GM12892 (cell line): ENCODE measurements around the gene GLT1D1.

ENCODE experiments used
- POLR2A ChIP-seq: IDR thresholded peaks from 2 replicates; pipeline ENCODE4 v1.6.1; 2011; ENCODE audit warnings: low read depth, low read length, control low read depth
- POLR2AphosphoS5 ChIP-seq: IDR thresholded peaks from 2 replicates; pipeline ENCODE4 v1.6.1; 2011; ENCODE audit warnings: low read depth, low read length, control low read depth
- TAF1 ChIP-seq: IDR thresholded peaks from 2 replicates; pipeline ENCODE4 v1.6.1; 2011; ENCODE audit warnings: low read depth, mild to moderate bottlenecking, control low read depth, low read length, borderline replicate concordance

DNA sequence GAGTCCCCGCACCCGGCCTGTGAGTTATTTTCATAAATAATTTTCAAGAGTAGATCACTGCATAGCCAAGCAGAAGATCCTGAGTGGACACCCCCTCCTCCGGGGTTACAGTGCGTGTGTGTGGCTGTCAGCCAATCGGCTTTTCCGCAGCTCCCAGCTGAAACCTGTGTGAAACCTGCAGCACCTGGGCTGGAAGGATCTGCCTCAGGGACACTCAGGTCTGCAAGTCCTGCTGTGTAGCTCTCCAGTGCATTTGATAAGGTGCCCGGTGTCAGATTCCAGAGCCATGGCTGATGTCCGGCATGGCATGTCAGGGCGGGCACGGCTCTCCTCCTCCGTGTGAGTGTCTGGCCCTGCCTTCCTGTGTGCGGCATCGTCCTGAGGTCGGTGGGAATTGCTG is 124.8 kb downstream of the GLT1D1 start:
- TF ChIP-seq POLR2A = no peak
- TF ChIP-seq POLR2AphosphoS5 = no peak
- no peak for TF ChIP-seq TAF1
